ENCODE measurements around the gene CCDC187.

GRCh38 chr9:136327304-136327974 is 23.5 kb upstream of the CCDC187 start, which contains the start of gene GPSM1:
- no peak for TF ChIP-seq CTCF (IDR thresholded peaks at IDR 0.05)
- no peak for TF ChIP-seq POLR2AphosphoS5 (IDR thresholded peaks at IDR 0.05; ENCODE audit: insufficient read depth in 1 of 2, low read depth in 1 of 2)
